SHP77 (cell line): Measurements from ENCODE around the gene DAND5.

Source experiments
- DNase-seq, 2 experiments: peaks; one replicate each; lab custom pipeline; 2025; lab: John Stamatoyannopoulos, UW

DAND5 gene

DNA sequence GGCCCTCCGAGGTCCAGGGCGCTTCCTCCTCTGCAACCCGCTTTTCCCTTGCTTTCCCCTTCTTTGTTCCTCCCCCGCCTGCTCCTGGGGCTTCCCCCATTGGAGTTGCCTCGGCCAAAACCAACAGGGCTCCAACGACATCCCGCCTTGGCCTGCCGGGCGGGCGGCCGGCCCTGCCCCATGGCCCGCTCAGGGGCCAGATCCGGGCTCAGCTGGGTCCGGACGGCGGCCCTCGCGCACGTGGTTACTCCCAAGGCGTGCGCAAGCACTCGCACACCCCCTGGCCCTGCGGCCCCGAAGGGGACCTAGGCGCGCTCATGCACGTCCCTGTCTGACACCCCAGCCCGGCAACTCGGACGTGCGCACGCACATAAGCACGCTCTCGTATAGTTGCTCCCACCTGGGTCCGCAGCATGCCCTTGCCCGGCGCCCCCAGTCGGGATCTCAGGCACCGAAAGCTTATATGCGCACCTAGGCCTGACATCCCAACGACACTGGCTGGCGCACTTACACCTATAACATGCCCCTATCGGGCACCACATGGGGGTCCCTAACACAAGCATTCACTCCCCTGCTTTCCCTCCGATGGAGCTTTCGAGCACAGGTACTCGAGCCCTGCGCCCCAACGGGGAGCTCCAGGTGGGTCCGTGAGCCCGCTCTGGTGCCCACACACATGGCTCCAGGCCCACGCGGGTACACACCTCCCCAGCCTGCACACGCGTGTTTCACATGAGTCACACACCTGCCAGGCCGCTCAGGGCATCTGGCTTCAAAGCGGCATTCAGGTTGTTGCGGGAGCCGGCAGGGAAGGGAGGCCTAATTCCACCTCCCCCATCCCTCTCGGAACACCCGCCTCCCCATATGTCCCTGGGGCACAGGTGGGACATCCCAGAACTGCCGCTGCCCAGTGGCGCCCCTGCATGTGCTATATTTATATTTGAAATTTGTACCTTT, 40.9 kb downstream of the DAND5 start:
- no peak for DNase-seq

DNA sequence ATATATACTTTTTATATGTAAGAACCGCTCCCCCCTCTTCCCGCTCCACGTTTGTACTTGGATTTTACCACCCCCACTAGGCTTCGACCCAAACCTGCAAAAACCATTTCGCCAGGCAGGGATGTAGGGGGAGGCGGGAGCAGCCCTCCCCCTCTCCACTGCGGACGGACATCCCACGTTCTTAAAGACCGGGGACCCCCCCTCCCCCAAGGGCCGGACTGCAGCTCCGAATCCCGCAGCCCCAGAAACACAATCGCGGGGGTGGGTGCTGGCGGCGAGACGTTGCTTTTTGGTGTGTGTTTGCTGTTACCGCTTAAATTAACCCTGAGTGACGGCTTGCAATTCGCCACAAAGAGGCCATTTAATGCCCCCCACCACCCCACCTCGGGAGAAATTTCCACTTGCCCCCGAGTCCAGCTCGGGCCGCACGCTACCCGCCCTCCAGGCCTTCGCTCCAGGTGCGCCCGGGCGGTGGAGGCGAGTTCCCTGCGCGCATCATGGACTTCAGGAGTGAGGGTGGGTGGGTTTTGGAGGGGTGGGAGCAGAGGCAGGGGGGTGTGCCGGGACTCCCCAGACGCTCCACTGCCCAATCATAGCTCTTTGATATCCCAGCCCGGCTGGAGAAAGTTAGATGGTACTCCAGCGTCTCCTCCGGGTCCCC, 41.7 kb downstream of the DAND5 start:
- DNase-seq = no peak

DNA sequence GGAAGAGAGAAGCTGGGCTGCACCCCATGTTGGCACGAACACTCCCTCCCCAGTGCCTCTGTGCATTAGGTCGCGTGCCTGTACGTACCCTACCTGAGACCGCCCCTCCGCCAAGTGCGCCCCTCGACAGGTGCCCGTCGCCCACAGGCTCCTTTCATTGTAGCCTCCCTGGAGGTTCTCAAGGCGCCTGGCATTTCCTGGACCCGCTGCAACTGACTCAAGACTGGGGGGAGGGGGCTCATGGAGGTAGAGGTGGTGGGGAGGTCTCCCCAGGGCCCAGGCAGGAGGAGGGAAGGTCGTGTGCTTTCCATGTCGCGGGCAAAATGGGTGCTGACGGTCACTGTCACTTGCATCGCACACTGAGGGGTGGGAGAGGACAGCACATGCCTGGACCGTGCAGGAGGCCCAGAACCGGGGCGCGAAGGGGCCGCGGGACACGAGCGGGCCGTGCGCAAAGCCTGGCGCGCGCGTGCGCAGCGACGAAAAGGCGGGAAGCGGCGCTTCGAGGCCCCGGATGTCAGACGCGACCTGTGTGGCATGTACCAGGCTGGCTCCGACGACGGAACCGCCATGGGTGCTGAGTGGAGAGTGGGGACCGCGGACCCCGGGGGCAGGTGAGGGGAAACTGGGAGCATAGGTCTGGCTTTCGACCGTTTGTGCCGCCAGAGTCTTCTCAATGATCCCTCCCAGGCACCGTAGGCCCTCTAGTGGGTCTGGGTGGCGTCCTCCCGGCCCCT, 42.4 kb downstream of the DAND5 start:
- no peak for DNase-seq

DNA sequence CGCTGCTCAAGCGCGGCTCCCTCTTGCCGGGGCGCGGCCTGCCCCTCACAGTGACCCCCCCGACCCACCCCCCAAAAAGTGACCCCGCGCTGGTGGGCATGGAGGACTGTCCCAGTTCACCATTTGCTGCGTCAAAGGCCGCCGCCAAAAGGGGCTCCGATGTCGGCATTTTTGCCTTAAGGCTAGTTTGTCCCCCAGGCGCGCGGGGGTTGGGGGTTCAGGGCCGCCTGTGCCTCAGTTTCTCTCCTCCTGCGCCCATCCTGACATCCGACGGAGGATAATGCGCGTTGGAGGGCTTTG, 43.0 kb downstream of the DAND5 start:
- DNase-seq = no peak

DNA sequence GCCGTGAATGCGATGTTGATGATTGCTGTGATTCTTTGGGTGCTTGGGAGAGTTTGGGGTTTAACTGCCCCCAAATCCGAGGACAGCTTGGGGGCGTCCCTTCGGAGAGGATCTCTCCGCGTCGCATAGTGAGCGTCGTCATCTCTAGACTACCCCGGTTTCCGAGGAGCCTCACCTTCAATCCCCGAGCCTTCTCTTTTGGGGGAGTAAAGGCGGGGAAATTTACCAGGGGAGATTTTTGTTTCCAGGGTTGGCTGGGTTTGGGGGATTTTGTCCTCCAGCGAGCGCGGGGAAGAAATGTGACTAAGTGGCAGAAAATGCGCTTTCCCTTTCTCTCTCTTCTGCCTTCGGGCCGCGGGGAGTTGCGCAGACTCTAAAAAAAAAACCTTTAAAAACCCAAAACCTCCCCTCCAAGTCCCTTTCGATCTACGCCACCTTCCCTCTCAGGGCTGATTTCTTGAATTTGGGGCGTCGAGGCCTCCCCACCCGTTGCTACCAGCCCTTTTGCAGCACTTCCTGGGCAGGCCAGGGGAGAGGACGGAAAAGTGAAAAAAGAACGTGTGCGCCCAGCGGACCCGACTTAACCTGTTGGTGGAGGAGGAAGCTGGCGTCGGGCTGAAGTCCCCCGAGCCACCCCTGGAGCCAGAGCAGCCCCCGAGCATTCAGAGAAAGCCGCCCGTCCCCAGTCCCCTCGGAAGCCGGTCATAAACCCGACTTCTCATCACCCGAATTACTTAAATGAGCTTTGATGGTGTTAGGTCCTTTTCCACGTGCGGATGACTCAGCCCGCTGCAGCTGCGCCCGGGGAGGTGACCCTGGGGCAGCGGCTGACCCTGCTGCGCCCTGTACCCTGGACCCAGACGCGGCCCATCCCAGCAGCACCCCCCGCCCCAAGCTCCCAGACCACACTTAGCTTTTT, 43.6 kb downstream of the DAND5 start:
- DNase-seq = no peak

DNA sequence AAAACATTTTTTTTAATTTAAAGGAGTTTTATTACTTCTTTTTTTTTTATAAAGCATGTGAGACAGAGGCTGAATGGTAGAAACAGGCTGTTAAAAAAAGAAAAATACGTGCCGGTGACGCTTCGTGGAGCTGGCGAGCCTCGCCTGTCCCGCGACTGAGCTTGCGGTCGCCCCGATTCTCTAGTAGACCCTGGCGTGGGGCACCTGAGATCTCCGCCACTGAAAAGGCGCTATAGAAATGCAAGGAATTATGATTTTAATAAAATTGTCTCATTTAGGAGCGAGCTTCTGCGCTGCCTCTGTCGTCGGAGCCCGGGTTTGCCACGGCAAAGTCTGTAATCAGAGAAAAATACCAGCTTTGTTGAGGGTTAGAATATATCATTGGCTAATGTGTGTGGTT, 44.3 kb downstream of the DAND5 start:
- no peak for DNase-seq

DNA sequence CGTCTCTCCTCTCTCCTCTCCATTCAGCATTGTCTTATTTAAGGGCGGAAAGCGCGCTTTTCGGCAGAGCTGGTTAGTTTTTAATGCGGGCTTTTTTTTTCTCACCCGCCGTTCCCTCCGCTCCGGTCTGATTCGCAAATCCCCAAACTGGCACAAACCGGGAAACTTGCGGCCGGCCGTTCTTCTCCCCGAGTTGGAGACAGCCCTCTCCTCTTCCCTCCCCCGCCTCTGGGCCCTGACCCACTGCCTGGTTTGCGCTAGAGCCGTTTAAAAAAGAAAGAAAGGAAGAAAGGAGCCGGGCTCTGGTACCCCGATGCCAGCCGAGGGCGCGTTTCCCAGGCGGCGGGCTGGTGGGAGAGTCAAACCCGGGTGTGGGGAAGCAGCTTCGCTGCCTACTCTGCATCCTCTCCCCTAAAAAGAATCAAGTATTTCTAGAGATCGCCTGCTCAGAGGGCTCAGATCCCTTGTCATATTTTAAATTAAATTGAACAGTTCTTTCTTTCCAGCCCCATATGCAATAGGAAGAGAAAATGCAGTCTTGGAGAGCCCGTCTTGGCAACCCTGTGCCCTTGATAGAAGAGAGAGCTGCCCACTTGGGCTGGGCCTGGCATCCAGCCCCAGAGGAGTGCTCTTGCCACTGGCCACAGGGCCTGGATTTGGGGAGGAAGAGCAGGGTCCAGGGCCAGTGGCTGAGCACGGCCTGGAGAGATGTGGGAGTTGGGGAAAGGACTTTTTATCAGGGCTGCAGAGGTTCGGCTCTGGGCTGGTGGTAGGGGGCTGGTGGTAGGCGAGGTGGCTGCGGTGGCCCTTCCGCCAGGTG, 44.9 kb downstream of the DAND5 start:
- no peak for DNase-seq

DNA sequence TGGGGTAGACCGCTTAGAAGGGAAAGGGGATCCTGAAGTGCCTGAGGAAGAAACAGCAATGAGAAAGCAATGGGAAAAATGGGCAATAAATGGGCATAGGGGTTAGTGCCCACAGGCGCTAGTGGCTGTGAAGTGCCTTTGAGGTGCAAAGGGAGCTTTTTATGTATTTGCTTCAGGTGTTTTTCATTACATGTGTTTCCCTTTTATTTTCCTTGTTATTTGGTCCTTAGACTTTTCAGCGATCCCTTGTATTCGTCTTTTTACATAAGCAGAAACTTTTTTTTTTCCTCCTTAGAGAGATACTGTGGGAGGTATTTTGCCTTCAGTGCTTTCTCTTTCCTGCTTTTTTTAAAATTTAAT, 45.5 kb downstream of the DAND5 start:
- DNase-seq = no peak

DNA sequence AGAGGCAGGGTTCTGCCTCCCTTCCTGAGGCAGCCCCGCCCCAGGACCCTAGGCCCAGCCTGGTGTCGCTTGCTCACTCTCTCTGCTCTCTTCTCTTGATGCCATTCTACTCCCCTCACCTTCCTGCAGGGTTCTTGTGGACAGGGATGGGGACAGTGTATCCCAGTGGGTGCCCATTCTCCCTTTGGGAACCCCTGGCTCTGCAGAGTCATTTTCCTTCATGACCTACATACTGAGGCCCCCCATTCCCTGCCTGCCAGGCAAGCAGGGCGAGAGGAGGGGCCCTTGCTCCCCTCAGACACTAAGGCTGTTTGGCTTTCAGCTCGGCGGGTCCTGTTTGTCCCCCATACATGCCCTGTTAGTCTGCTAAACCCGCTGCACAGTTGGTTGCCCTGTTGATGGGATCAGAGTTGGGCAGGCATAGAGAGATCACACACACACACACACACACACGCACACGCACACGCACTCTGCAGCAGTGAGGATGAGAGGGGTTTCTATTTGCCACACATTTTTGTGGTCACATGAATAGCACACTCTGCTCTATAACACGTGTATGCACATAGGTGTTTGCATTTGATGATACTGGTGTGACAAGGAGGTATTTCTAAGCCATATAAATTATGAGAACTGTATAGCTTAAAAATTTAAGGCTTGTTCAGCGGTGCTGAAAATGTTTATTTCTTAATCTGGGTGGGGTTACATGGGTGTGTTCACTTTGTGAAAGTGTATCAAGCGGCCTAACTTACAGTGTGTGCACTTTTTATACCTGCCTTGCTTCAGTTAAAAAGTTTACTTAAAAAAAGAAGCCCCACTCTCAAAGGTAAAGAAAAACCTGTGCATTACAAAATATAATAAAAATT, 46.2 kb downstream of the DAND5 start:
- DNase-seq = no peak

DNA sequence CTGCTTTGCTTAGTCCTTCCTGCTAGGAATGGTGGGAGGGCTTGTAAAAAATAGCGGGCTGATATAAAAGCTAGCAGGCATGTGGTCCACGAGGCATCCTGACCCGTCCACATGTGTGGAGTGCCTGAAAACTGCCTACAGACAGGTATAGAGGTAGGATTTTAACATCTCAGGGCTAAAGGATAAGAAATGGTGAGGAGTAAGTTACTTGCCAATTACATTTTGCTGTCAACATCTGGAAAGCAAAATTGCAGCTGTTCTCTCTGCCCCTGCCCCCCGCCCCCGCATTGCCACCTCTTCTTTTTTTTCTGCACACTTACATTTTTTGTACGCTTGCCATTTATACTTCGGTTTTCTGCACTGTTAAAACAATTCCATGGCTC, 46.9 kb downstream of the DAND5 start:
- no peak for DNase-seq

DNA sequence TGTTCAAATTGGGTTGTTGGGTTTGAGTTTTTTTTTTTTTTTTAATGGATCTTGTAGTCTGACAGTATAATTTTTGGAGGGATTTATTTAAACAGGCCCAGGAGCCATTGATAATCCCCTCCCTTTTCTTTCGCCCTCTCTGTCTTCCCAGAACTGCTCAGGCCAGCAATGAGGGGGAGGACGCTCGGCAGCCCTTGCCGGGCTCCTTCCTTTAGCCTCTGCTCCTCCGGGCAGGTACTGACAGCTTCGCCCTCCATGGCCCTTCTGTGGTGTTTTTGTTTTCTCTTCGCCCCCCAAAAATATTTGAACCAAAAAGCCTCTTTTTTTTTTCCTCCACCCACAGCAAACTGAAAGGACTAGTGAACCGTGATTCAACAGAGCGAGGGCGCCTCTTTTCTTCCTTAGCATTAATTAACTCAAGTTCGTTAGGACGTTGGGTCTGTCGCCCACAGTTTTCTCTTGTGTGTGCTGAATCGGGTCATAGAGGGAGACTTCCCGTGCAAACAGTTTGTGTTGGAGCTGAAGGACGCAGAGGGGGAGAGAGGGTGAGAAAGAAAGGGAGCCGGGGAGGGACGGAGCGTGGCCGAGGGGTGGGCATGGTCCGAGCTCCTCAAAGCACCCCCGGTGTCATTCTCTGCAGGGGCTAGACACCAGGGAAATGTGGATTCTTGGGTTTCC, 47.4 kb downstream of the DAND5 start:
- no peak for DNase-seq

DNA sequence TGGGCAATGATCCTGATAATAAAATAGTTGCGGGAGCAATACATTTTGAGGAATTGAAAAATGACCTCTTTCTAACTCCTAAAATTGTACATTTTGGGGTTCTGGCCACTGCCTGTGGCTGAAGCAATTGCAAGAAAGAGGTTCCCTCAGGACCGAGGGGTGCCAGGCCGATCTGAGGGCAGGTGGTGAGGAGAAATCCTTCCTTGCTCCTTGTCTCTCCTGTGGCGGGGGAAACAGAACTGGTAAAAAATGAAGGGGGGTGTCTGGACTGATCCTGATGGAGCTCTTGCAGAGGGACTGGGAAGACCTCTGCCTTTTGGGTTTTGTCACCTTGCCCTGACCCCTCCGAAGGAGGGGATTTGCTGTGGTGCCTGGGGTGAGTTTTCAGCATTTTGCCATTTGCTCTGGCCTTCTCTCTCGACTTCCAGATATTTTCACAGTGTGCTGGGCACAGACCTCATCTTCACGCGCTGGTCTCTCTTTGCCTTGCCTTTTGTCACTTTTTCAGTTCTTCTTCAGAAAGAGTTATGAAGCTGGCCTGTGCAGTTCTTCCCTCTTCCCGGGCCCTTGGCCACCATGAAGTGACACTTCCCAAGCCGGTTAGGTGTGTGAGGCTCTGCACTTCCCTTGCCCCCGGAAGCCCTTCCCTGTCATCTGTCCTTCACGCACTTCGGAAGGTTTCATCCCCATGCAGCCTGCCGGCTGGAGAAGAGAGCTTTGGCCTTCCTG, 48.1 kb downstream of the DAND5 start:
- no peak for DNase-seq

DNA sequence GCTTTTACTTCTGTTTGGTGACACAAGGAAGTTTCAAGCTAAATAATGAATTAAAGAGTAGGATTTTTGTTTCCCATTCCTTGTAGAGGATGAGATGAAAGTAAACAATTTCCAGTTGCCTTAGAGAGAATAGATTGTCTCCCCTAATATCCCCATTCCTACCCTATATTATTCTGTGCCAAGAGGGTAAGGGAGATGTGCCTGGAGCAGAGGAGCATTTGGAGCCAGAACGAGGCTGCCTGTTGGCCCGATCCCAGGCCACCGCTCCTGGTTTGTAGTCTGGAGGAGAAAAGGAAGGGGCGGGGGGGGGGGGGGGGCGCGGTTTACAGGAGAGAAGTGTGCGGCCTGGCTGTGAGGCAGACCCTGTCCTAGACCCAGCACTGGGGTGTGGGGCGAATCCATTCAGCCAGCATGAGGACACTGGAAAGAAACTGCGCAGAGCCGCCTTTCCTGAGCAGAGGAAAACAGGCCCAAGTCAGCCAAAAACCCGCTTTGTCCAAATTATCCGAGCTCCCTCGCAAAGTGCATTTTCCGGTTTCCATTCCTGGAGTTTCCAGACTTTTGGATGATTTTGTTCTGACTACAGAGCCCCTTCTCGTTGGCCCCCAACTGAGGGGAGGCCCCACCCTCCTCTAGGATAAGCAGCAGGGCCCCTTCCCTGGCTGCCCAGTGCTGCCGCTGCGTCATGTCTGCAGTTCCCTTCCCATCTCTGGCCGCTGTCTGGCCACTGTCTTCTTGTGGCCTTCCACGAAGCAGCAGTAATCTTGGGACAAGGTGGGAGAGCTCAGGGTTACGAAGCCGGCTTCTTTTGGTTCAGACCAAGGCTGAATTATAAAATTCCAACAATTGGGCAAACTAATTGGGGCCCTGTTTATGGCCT, 48.9 kb downstream of the DAND5 start:
- DNase-seq = no peak

DNA sequence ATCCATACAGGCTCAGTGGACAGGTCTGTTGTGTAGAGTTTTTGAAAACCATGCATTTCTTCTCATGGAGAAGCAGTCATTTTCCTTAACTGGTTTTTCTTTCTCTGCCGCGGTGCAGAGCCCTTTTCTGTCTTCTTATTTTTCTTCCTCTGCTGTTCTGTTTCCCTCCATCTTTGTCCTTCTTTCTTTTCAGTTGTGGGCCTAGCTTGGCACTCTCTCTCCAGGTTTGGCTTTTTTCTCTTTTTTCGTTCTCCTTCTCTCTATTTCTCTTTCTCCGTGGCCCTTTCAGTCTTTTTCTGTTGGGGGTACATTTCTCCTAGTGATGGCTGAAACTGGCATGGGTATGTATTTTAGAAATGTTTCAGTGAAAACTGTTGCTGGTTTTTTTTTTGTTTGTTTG, 50.0 kb downstream of the DAND5 start:
- DNase-seq = no peak

DNA sequence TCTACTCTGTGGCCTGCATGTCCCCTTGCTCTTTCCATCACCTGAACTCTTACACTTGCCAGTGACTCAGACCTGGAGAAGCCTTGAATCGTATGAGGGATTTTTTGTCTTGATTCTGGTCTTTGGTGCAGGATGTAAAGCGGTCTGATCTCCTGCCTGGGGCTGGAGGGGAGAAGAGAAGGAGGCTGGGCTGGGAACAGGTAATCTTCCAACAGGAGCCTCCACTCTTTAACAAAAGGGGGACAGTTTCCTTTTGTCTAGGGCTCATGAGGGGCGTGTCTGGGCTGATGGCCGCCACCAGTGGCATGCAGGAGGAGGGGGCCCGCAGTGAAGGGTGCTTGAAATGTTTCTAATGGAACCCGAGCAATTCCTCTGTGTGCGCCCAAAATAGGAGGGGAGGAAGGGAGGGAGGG, 50.6 kb downstream of the DAND5 start:
- DNase-seq = no peak

DNA sequence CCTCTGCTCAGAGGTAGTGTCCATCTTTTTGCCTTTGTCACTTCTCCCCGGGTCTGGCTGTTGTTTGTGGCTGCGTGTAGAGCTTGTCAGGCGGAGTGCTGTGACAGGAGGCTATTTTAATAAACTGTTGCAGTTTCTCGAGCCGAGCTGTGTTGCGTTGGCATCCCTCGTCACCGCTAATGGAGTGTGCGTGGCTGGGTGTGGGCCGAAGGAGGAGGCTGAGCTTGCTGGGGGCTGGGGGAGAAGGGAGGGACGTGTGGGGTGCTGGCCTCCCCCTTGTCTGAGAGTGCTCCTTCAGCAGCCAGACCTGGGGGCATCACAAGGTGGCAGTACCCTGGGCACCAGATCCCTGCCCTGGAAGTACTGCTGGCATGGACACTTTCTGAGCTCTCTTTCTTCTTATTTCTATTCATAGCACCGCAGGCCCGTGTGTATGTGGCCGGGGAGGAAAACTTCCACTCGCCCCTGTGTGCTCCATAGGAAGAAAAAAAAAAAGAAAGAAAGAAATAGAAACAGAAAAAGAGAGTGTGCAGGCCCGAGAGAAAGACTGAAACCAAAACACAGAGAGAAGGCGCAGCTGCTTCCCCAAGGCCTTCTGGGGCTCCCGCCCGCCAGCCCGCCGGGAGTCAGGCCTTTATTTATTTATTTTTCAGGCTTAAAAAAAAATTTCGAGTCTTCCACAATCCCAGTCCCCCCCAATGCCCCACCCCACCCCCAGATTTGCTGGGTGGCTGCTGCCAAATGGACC, 52.9 kb downstream of the DAND5 start:
- no peak for DNase-seq
